Stomach smooth muscle (tissue), 2 donors: Measurements from ENCODE around the gene OR2B6.

Source experiments
- H3K27ac ChIP-seq: one replicate; pipeline ENCODE4 v1.7.0; 2013; ENCODE audit warnings: mild to moderate bottlenecking, low read length, inconsistent platforms
- H3K27me3 ChIP-seq, 2 donors: one replicate each; pipeline ENCODE4 v1.7.0; 2013; ENCODE audit warnings: low read length in 2 of 2; ENCODE audit not compliant: insufficient read depth in 2 of 2, control insufficient read depth in 1 of 2
- H3K36me3 ChIP-seq, 2 donors: one replicate each; pipeline ENCODE4 v1.7.0; 2013; ENCODE audit warnings: low read length in 2 of 2; ENCODE audit not compliant: control insufficient read depth in 2 of 2, insufficient read depth in 2 of 2
- H3K4me1 ChIP-seq: one replicate; pipeline ENCODE4 v1.7.0; 2013; ENCODE audit warnings: low read length; ENCODE audit not compliant: control insufficient read depth, insufficient read depth
- H3K4me3 ChIP-seq, 2 donors: one replicate each; pipeline ENCODE4 v1.7.0; 2013; ENCODE audit warnings: low read length in 2 of 2
- H3K9ac ChIP-seq, 2 donors: one replicate each; pipeline ENCODE4 v1.7.0; 2013; ENCODE audit warnings: low read length in 2 of 2, mild to moderate bottlenecking in 1 of 2
- H3K9me3 ChIP-seq, 2 donors: one replicate each; pipeline ENCODE4 v1.7.0; 2013; ENCODE audit warnings: low read length in 2 of 2; ENCODE audit not compliant: control insufficient read depth in 2 of 2
- donor health status: healthy.
- donor health status: Pancreatic carcinoma.

Gene OR2B6

DNA sequence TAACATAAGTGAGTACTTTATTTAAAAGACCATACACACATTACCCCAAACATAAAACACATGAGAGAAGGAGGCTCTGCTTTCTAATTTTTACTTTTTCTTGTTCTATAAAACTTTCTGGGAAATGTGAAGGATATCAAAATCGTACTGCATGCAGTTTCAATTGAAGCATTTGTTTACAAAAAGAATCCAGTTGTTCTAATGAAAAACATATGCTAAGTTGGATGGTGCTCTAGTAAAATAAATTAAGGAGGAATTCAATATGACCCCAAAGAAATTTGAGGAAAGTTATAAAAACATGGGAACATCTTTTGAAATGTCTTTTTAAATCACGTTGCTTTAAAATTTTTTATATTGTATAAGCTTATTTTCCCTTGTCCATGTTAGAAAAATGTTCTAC lies 37.6 kb downstream of the OR2B6 start:
- Histone ChIP-seq H3K9ac (no peak overlapping the region), H3K36me3 (no peaks in the 10 kb centered on the region), H3K27ac (no peak overlapping the region), H3K27me3 (peaks cover 0 to 5% of the 10 kb centered on the region in 2 donors), H3K9me3 (no peaks in the 10 kb centered on the region), H3K4me1 (no peaks in the 10 kb centered on the region), H3K4me3 (no peak overlapping the region)

DNA sequence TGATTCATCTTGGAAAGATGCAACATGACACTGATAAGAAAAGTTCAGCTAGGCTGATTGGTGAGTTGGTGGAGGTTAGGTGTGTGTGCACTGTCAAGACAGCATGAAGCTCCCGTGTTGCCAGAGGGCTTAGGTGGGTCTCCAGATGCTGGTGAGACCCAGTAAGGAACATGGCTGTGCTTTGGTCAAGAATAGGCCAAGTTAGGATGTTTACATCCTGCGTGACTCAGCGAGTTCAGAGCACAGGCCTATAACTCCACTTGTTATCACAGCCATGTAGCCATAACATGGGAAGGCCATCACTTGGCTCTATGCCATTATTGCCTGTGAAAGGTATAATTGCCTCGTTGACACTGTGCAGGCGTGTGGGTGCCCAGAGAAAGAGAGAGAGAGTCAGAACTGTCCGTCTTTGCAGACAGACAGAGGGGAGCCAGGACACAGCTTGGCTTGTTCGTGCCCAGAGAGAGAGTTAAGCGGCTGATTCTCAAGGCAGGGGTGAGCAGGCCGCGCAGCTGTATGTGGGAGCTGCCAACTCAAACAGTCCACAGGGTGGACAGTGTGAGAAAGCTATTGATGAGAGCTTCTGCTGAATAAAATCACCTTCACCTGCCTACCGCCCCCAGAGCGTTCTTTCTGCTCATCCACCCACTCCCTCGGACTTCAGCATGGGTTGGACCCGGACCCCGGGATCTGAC lies 43.5 kb downstream of the OR2B6 start:
- Histone ChIP-seq H3K9me3 (no peaks in the 10 kb centered on the region), H3K9ac (no peak overlapping the region), H3K27ac (no peak overlapping the region), H3K36me3 (no peaks in the 10 kb centered on the region), H3K4me3 (no peak overlapping the region), H3K4me1 (no peaks in the 10 kb centered on the region), H3K27me3 (peaks cover 0 to 5% of the 10 kb centered on the region in 2 donors)

DNA sequence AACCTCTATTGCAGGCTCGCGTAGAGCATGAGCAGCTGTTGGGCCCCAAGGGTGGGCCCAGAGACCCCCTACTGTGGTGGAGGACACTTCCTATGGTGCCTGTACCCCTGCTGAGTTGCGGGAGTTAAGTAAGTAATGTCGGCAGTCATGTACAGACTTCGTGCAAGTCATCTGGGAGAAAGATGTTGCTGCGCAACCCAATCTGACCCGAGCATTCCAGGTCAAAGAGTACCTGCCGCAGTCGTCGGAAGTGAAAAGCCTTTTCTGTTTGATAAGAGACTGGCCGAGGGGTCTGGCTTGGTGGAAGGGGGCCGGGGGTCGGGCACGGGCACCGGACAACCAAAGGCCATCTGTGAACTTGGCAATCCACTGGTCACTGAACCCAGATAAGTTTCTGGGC lies 44.3 kb downstream of the OR2B6 start:
- H3K9me3 ChIP-seq = no peaks in the 10 kb centered on the region

DNA sequence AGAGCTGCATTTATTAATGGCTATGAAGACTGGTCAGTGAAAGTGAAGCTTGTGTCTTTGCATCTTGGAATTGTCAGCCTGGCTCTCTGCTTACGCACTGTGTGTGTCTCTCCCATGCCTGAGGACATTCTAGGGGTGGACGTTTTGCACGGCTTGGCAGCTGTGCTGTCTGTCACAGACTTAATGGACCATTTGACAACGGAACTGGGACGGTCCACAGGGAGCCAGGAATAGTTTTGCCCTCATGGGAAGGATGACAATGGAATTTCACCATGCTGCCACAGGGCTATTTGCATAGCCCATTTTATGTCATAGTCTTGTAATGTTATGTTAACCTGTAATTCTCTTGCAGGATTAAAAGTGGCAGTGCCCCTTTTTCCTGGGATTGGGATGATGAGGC lies 44.7 kb downstream of the OR2B6 start:
- Histone ChIP-seq H3K27ac (no peak overlapping the region), H3K4me3 (no peak overlapping the region), H3K4me1 (no peaks in the 10 kb centered on the region), H3K27me3 (peaks cover 0 to 4% of the 10 kb centered on the region in 2 donors), H3K36me3 (no peaks in the 10 kb centered on the region), H3K9me3 (no peaks in the 10 kb centered on the region), H3K9ac (no peak overlapping the region)

More for the DNA sequence above, 44.3 kb downstream of the OR2B6 start:
- Histone ChIP-seq H3K27ac (no peak overlapping the region), H3K27me3 (peaks cover 0 to 4% of the 10 kb centered on the region in 2 donors), H3K9ac (no peak overlapping the region), H3K36me3 (no peaks in the 10 kb centered on the region), H3K4me3 (no peak overlapping the region), H3K4me1 (no peaks in the 10 kb centered on the region)

DNA sequence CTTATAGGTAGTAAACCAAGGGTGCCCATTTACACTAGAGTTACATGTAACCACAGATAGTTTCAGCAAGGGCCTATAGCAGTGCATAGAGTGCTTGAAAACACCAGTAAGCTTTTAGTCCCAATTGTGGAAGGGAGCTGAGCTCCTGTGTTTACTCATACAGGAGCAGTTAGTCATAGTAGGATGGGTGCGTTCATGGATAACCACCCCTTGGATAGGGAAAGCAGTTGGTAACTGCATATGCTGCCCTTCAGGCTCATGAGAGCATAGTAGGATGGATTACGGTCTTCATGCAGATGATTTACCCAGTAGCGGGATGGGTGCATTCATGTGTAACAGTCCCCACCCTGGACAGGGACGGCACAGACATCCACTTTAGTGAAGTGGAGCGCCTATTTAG lies 45.1 kb downstream of the OR2B6 start:
- H3K27me3 ChIP-seq = peaks cover 0 to 4% of the 10 kb centered on the region in 2 donors
- H3K9me3 ChIP-seq = no peaks in the 10 kb centered on the region
- H3K36me3 ChIP-seq = no peaks in the 10 kb centered on the region
- H3K9ac ChIP-seq = no peak overlapping the region
- no peak overlapping the region for H3K4me3 ChIP-seq
- no peaks in the 10 kb centered on the region for H3K4me1 ChIP-seq
- no peak overlapping the region for H3K27ac ChIP-seq

DNA sequence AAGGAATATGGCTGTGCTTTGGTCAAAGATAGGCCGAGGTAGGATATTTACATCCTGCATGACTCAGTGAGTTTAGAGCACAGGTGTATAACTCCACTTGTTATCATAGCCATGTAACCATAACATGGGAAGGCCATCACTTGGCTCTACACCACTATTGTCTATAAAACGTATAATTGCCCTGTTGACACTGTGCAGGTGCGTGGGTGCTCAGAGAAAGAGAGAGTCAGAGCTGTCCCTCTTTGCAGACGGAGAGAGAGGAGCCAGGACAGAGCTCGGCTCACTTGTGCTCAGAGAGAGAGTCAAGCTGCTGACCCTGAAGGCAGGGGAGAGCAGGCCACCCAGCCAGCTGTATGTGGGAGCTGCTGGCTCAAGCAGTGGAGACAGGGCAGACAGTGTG lies 46.0 kb downstream of the OR2B6 start:
- H3K27me3 ChIP-seq = peaks cover 0 to 4% of the 10 kb centered on the region in 2 donors
- no peaks in the 10 kb centered on the region for H3K36me3 ChIP-seq
- H3K9me3 ChIP-seq = no peaks in the 10 kb centered on the region
- H3K27ac ChIP-seq = no peak overlapping the region
- H3K4me3 ChIP-seq = no peak overlapping the region
- no peak overlapping the region for H3K9ac ChIP-seq
- no peaks in the 10 kb centered on the region for H3K4me1 ChIP-seq

DNA sequence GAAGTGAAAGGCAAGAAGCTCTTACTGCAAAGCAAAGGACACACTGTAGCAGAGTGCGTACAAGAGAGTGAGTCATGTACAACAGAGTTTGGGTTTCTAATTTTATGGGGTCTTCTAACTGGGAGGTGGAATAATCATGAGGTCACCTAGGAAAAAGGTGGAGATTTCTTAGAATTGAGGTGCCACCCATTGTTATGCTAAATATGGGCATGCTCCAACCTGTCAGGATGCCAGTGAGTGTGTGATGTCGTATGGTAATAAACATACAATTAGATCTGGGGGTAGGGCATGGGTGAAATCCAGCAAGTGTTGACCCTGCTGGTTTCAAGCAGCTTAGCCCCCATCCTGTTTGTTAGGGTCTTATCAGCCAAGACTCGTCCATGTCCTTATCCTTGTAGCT lies 46.6 kb downstream of the OR2B6 start:
- Histone ChIP-seq H3K9ac (no peak overlapping the region), H3K4me1 (no peaks in the 10 kb centered on the region), H3K9me3 (no peaks in the 10 kb centered on the region), H3K36me3 (no peaks in the 10 kb centered on the region), H3K27ac (no peak overlapping the region), H3K4me3 (no peak overlapping the region), H3K27me3 (peaks cover 0 to 2% of the 10 kb centered on the region in 2 donors)

DNA sequence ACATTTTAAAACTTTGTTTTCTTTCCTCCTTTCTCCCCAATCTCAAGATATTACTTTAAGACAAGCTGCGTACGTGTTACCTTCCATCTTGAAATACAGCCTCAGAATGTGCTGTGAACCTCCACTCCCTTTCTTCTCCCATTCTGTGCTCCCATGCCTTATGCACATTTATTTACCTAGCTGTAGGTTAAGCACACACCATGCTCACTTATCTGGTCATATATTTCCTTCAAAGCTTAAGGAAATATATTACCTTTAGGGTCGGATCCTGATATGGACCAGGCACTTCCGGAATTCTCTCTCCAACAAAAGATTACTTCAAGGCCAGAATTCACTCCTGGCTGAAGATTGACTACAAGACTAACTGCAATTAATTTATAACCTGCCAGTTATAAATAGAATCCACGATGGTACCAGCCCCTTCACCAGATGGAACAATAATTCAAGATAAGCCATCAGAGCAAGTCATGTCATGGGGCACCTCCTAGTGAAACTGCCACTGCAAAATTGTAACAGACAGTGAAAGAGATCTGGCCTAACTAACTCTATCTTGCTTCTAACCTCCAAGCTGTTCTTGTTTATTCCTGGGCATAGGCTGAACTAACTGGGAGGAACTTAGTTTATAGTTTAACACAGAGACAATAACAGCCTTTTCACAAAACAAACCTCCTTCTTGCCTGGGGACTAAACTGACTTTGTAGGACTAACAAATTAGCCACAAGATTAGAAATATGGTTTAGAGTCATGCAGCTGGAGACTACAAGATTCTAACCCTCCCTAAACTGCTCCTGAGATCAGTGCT lies 47.5 kb downstream of the OR2B6 start:
- Histone ChIP-seq H3K27me3 (peaks cover 0 to 2% of the 10 kb centered on the region in 2 donors), H3K27ac (no peak overlapping the region), H3K4me1 (no peaks in the 10 kb centered on the region), H3K36me3 (no peaks in the 10 kb centered on the region), H3K9me3 (no peaks in the 10 kb centered on the region), H3K4me3 (no peak overlapping the region), H3K9ac (no peak overlapping the region)

DNA sequence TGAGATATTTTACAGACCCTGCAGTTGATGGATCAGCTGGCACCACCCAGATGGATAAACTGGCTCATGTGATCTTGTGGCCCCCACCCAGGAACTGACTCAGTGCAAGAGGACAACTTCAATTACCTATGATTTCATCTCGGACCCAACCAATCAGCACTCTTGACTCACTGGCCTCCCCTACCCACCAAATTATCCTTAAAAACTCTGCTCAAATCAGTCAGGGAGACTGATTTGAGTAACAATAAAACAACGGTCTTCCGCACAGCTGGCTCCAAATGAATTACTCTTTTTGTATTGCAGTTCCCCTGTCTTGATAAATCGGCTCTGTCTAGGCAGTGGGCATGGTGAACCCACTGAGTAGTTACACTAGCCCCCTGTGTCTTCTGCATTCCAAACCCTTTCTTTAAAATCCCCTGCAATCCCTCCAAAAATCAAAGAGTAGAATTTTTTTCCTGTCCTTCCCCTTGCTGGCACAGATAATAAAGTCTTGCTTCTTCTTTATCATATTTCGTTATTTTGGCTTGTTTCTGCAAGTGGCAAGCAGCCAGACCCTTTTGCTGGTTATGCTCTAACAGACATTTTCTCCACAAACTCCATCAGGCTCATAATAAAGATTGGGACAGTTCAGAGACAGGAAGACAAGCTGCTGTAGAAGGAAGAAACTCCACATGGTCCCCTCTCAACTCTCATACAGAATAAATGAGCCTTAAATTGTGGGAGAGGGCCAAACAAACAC lies 48.3 kb downstream of the OR2B6 start:
- Histone ChIP-seq H3K9ac (no peak overlapping the region), H3K9me3 (no peaks in the 10 kb centered on the region), H3K27ac (no peak overlapping the region), H3K27me3 (peaks cover 0 to 2% of the 10 kb centered on the region in 2 donors), H3K4me1 (no peaks in the 10 kb centered on the region), H3K36me3 (no peaks in the 10 kb centered on the region), H3K4me3 (no peak overlapping the region)

DNA sequence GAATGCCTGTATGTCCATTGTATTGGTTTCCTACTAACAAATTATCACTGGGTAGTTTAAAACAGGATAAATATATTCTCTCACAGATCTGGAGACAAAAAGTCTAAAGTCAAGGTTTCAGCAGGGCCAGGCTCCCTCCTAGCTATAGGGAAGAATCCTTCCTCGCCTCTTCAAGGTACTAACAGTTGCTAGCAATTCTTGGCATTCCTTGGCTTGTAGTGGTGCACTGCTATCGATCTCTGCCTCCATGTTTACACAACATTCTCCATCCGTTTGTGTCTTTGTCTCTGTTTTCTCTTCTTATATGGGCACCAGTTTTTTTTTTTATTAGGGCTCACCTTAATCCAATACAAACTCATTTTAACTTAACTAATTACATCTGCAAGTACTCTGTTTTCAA lies 48.9 kb downstream of the OR2B6 start:
- H3K9ac ChIP-seq = no peak overlapping the region
- H3K36me3 ChIP-seq = no peaks in the 10 kb centered on the region
- H3K27ac ChIP-seq = no peak overlapping the region
- no peak overlapping the region for H3K4me3 ChIP-seq
- no peaks in the 10 kb centered on the region for H3K9me3 ChIP-seq
- no peaks in the 10 kb centered on the region for H3K4me1 ChIP-seq
- H3K27me3 ChIP-seq = peaks cover 0 to 2% of the 10 kb centered on the region in 2 donors
